AG09319 (cell line): Measurements from ENCODE around the gene TP53BP1.

Source experiments
- DNase-seq: peaks from one replicate; pipeline ENCODE4 v3.0.0-alpha.2; 2010; ENCODE audit warnings: low read depth; ENCODE audit errors: extremely low read depth
- TF ChIP-seq, protein P1 (sequence below): IDR thresholded peaks from 2 replicates; pipeline ENCODE4 v1.5.1; 2011; ENCODE audit warnings: low read depth, mild to moderate bottlenecking, inconsistent platforms, low read length, moderate library complexity

Gene TP53BP1

GRCh38 chr15:43436395-43436794 is 56.6 kb downstream of the TP53BP1 start:
- TF ChIP-seq, protein P1, sequence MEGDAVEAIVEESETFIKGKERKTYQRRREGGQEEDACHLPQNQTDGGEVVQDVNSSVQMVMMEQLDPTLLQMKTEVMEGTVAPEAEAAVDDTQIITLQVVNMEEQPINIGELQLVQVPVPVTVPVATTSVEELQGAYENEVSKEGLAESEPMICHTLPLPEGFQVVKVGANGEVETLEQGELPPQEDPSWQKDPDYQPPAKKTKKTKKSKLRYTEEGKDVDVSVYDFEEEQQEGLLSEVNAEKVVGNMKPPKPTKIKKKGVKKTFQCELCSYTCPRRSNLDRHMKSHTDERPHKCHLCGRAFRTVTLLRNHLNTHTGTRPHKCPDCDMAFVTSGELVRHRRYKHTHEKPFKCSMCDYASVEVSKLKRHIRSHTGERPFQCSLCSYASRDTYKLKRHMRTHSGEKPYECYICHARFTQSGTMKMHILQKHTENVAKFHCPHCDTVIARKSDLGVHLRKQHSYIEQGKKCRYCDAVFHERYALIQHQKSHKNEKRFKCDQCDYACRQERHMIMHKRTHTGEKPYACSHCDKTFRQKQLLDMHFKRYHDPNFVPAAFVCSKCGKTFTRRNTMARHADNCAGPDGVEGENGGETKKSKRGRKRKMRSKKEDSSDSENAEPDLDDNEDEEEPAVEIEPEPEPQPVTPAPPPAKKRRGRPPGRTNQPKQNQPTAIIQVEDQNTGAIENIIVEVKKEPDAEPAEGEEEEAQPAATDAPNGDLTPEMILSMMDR, result no peak
- no peak for DNase-seq

DNA sequence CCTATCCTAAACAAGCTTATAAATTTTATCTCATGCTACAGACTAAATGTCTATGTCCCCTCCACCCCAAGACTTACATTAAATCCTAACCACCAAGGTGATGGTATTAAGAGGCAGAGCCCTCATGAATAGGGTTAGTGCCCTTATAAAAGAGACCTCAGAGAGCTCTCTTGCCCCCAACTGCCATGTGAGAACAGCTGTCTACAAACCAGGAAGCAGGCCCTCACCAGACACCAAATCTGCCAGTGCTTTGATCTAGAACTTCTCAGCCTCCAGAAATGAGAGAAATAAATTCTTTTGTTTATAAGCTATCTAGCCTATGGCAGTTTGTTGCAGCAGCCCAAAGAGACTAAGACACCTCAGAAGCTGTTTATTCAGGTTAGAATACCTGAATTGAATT is 58.5 kb downstream of the TP53BP1 start:
- TF ChIP-seq, protein P1, result no peak

GRCh38 chr15:43433661-43434303 is 59.2 kb downstream of the TP53BP1 start:
- TF ChIP-seq, protein P1, result no peak
- DNase-seq, result no peak

More for the DNA sequence above, 58.5 kb downstream of the TP53BP1 start:
- no peak for DNase-seq

GRCh38 chr15:43433165-43433564 is 59.8 kb downstream of the TP53BP1 start:
- TF ChIP-seq, protein P1, result no peak
- DNase-seq, result no peak

DNA sequence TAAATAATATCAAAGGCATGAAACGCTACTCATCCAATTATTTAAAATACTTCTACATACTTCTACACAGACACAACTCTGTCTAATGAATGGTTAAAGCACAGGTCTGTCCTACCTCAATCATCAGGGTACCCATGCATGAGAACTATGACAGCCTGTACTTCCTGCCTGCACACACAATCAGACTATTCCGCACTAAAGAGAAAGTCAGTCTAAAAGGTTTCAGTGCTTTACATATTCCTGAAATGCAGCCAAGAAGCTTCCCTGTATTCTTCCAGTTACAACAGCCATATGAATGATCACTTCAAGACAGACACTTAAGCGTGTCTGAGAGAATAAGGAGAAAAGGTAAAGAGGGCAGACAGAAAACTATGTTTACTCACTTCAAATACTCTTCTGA is 63.3 kb downstream of the TP53BP1 start:
- no peak for DNase-seq
- TF ChIP-seq, protein P1, result no peak

GRCh38 chr15:43423793-43424192 is 69.2 kb downstream of the TP53BP1 start:
- no peak for DNase-seq
- TF ChIP-seq, protein P1, result no peak

DNA sequence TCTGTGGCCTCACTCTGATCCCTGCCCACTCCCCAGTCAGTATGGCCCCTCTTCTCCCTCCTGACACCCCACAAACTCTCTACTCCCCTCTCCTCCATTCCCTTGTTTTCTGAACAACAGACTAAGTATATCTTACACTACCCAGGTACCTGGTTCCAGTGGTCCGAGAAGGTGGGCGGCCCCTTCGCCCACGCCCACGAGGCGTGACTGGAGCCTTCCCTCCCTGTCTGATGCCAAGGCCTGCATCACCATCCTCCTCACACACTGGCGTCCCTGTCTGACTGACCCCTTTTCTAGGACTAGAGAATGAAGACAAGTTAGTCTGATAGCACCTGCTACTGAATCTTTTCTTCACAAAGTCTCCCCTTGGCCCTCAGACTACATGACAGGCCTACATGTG is 72.1 kb downstream of the TP53BP1 start:
- TF ChIP-seq, protein P1, result no peak
- DNase-seq, result no peak
